A549 (cell line): ENCODE results near the gene PPP1R7. TPM values are rescaled to one million over a fixed set of nuclear protein-coding genes. Genes with fewer than 3 reads are reported as not detected.

Experiments used
- ATAC-seq, 2 experiments: fragments of 200-7000 bp in 1 of 2; fragments of >200 bp in 1 of 2; cut with Nextera tagmentation in 1 of 2; cut with Tn5 transposase in 1 of 2; 3 replicates each; pipeline versions ENCODE4 v1.8.0 to v1.9.1; 2018 to 2020; ENCODE audit warnings: mild to moderate bottlenecking in 1 of 2, moderate library complexity in 1 of 2
- CTCF ChIA-PET: fragments of 300-600 bp; sonication (Branson Sonifier 250); formaldehyde crosslinking; extraction: SDS; loops from one replicate; lab custom pipeline; 2021; ENCODE audit warnings: antibody characterized with exemption, inconsistent platforms; lab: Yijun Ruan, JAX
- POLR2A ChIA-PET: fragments of 350-600 bp; formaldehyde crosslinking; extraction: SDS; loops from one replicate; lab custom pipeline; 2021; ENCODE audit warnings: antibody characterized with exemption, inconsistent platforms; lab: Yijun Ruan, JAX
- DNase-seq, 2 experiments: peaks; one replicate each; pipeline versions ENCODE4 v3.0.0 to v3.0.0-alpha.2; 2011 to 2016; ENCODE audit warnings: low read depth in 1 of 2, low spot score in 1 of 2
- FAIRE-seq: peaks from 2 replicates; lab custom pipeline; 2011; peaks lifted over from hg19 to GRCh38; lab: Jason Lieb, UNC
- H3K27ac ChIP-seq, 2 experiments: fragments of >200 bp; sonication (Bioruptor Twin); formaldehyde crosslinking; 3 replicates each; pipeline ENCODE4 v1.5.1; 2016 to 2017
- H3K4me1 ChIP-seq: fragments of >200 bp; sonication (Bioruptor Twin); formaldehyde crosslinking; 3 replicates; pipeline ENCODE4 v1.6.1; 2016
- H3K4me2 ChIP-seq: fragments of >200 bp; sonication (Bioruptor Twin); formaldehyde crosslinking; 3 replicates; pipeline ENCODE4 v1.6.1; 2016
- H3K4me3 ChIP-seq: fragments of >200 bp; sonication (Bioruptor Twin); formaldehyde crosslinking; 3 replicates; pipeline ENCODE4 v1.5.1; 2016
- H3K9me3 ChIP-seq: fragments of >200 bp; sonication (Bioruptor Twin); formaldehyde crosslinking; 3 replicates; pipeline ENCODE4 v1.6.1; 2016
- EHF ChIP-seq: fragments of 250-450 bp; sonication (Bioruptor Pico); IDR thresholded peaks from 2 replicates; pipeline ENCODE4 v1.5.0; 2020; ENCODE audit warnings: mild to moderate bottlenecking
- EHMT2 ChIP-seq: fragments of 200-600 bp; sonication (generic); IDR thresholded peaks from 2 replicates; pipeline ENCODE4 v1.6.1; 2016; ENCODE audit warnings: antibody characterized with exemption, low read depth, mild to moderate bottlenecking, moderate library complexity
- ELK1 ChIP-seq: fragments of 150-350 bp; IDR thresholded peaks from 2 replicates; pipeline ENCODE4 v1.6.1; 2014; ENCODE audit warnings: low read depth, mild to moderate bottlenecking, low read length
- ESRRA ChIP-seq: fragments of 150-350 bp; IDR thresholded peaks from 2 replicates; pipeline ENCODE4 v1.6.1; 2014; ENCODE audit warnings: mild to moderate bottlenecking, low read length, borderline replicate concordance
- FOXS1 ChIP-seq: fragments of 250-450 bp; sonication (Bioruptor Pico); IDR thresholded peaks from 2 replicates; pipeline ENCODE4 v1.5.0; 2020; ENCODE audit warnings: mild to moderate bottlenecking, moderate library complexity
- HOXA7 ChIP-seq: fragments of 250-450 bp; sonication (Bioruptor Pico); IDR thresholded peaks from 2 replicates; pipeline ENCODE4 v1.5.0; 2020; ENCODE audit warnings: mild to moderate bottlenecking, moderate library complexity
- HOXB13 ChIP-seq: fragments of 250-450 bp; sonication (Bioruptor Pico); IDR thresholded peaks from 2 replicates; pipeline ENCODE4 v1.5.0; 2020; ENCODE audit warnings: low read depth, mild to moderate bottlenecking, moderate library complexity
- JUN ChIP-seq, 2 experiments: fragments of >200 bp; sonication (Bioruptor Twin); formaldehyde crosslinking; IDR thresholded peaks; 2 replicates in 1 of 2; 3 replicates in 1 of 2; pipeline ENCODE4 v1.6.1; 2016 to 2017
- KDM1A ChIP-seq: fragments of 200-600 bp; sonication (generic); IDR thresholded peaks from 2 replicates; pipeline ENCODE4 v1.6.1; 2016; ENCODE audit warnings: low read depth, mild to moderate bottlenecking
- KDM5A ChIP-seq: fragments of 200-600 bp; sonication (generic); IDR thresholded peaks from 2 replicates; pipeline ENCODE4 v1.6.1; 2016; ENCODE audit warnings: antibody characterized with exemption, mild to moderate bottlenecking
- RAD21 ChIP-seq, 2 experiments: fragments of >200 bp in 1 of 2; sonication (Bioruptor Twin) in 1 of 2; formaldehyde crosslinking in 1 of 2; IDR thresholded peaks in 1 of 2; conservative IDR thresholded peaks in 1 of 2; 2 replicates in 1 of 2; 3 replicates in 1 of 2; pipeline ENCODE4 v1.6.1; 2012 to 2018; ENCODE audit warnings: inconsistent platforms in 1 of 2
- RCOR1 ChIP-seq: fragments of 150-350 bp; IDR thresholded peaks from 2 replicates; pipeline ENCODE4 v1.6.1; 2014; ENCODE audit warnings: antibody characterized with exemption, low read length, low read depth
- SMC3 ChIP-seq: fragments of >200 bp; sonication (Bioruptor Twin); formaldehyde crosslinking; IDR thresholded peaks from 3 replicates; pipeline ENCODE4 v1.6.1; 2018; ENCODE audit warnings: inconsistent platforms
- USF2 ChIP-seq: fragments of 450-650 bp; IDR thresholded peaks from 2 replicates; pipeline ENCODE4 v1.6.1; 2014; ENCODE audit warnings: antibody characterized with exemption
- ZC3H11A ChIP-seq: fragments of 450-650 bp; IDR thresholded peaks from 2 replicates; pipeline ENCODE4 v1.6.1; 2014; ENCODE audit warnings: antibody characterized with exemption, mild to moderate bottlenecking
- WGBS: methylation state at CpG from one replicate; pipeline ENCODE4 v1.1.6; 2017; ENCODE audit errors: missing lambda C conversion rate; 5-methylcytosine and 5-hydroxymethylcytosine counted together
- polyA plus RNA-seq, 4 experiments: library from polyadenylated mRNA; depleted of rRNA in 3 of 4; stranded (reverse); fragments of >200 nt; fragmentation: RNase III in 1 of 4; extraction: RNeasy Plus Mini Kit Qiagen cat#74134 plus additional on column Dnase treatment in 1 of 4; gene quantifications; 2 replicates in 3 of 4; 3 replicates in 1 of 4; pipeline ENCODE4 v1.2.3, GENCODE V29; 2011 to 2017
- TF ChIP-seq, protein P1 (sequence below): IDR thresholded peaks from 2 replicates; pipeline ENCODE4 v1.6.1; 2012
- TF ChIP-seq, protein P2 (sequence below): fragments of 200-600 bp; sonication (generic); IDR thresholded peaks from 2 replicates; pipeline ENCODE4 v1.6.1; 2016; ENCODE audit warnings: antibody characterized with exemption, mild to moderate bottlenecking, moderate library complexity

Gene PPP1R7
- polyA plus RNA-seq, 2 of the 4 experiments (the other 2 are of a cell fraction), result 76.4 to 124 TPM

- CTCF ChIA-PET, result interaction anchor here (0.6 kb wide), 1 partner anchor 275 kb away, joined by 3 read pairs; no protein-coding TSS in a partner anchor
- POLR2A ChIA-PET, result no interaction called here
- DNase-seq (no peak), FAIRE-seq (no peak), ATAC-seq (no peak)
- WGBS, result 95% methylated on average over 13 of the region's 13 CpGs
- Histone ChIP-seq H3K4me3 (no peak overlapping the region), H3K4me2 (no peak overlapping the region), H3K9me3 (no peaks in the 10 kb centered on the region), H3K27ac (no peak overlapping the region), H3K4me1 (no peaks in the 10 kb centered on the region)
- TF ChIP-seq JUN (IDR thresholded peaks at IDR 0.05) (no peak), EHF (CRISPR knock-in tag) (no peak)
Measured at GRCh38 chr2:241125626-241126025, 24.6 kb upstream of the PPP1R7 start.

DNA sequence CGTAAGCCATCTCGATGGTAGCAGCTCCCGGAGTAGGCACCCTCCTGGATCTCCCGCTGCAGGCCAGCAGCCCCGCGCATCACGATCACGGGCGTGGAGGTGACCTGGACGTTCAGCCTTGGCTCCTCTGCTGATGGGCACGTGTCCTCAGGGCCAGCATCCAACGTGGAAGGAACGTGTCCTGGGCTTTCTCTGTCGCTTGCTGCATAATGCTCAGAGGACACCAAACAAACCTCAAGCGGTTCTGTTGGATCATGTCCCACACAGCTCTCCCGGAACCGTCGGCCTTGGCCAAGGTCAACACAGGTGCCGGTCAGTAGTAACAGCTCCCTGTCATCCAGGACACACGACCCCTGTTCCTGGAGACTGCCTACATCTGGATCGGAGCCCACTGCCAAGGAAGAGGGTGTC is 24.1 kb upstream of the PPP1R7 start:
- no peaks in the 10 kb centered on the region for H3K9me3 ChIP-seq
- FAIRE-seq (no peak), ATAC-seq (no peak), DNase-seq (no peak)
- no peak overlapping the region for H3K27ac ChIP-seq
- H3K4me1 ChIP-seq, result no peaks in the 10 kb centered on the region
- H3K4me3 ChIP-seq, result no peak overlapping the region
- POLR2A ChIA-PET, result no interaction called here
- 94% methylated on average over 20 of the region's 21 CpGs for WGBS
- TF ChIP-seq HOXA7 (CRISPR knock-in tag) (no peak), RCOR1 (no peak), RAD21 (conservative IDR thresholded peaks at IDR 0.05 in 1 of 2, IDR thresholded peaks at IDR 0.05 in 1 of 2) (no peak), ESRRA (no peak), HOXB13 (CRISPR knock-in tag) (no peak), USF2 (no peak), ELK1 (no peak), EHMT2 (no peak), SMC3 (no peak), ZC3H11A (no peak), FOXS1 (CRISPR knock-in tag) (no peak)
- CTCF ChIA-PET, result interaction anchor here (0.7 kb wide), 1 partner anchor 42 kb away, joined by 3 read pairs; no protein-coding TSS in a partner anchor
- H3K4me2 ChIP-seq, result no peak overlapping the region

DNA sequence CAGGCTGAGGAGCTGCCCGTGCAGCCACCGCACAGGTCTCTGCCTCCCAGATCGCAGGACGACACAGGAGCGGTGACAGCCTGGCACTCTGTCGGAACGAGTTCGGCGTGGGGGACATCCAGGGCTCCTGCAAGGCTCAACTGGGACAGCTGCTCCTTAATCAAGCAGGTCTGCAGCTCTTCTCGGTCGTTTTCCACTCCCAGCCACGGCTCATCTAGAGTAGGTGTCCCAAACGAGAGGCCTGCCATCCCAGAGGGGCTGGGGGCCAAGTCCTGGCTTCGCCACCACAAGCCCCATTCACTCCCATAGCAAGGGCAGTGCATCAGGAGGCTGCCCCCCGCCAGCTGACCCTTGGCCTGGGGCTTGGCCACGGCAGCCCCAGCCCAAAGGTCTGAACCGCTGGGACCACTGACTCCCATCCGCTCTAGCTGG is 23.5 kb upstream of the PPP1R7 start:
- WGBS, result 96% methylated on average over 13 of the region's 18 CpGs
- Histone ChIP-seq H3K27ac (no peak overlapping the region), H3K4me3 (no peak overlapping the region), H3K9me3 (no peaks in the 10 kb centered on the region), H3K4me2 (no peak overlapping the region), H3K4me1 (no peaks in the 10 kb centered on the region)
- no peak for FAIRE-seq
- ATAC-seq, result no peak
- no peak for DNase-seq
- CTCF ChIA-PET, result no interaction called here
- POLR2A ChIA-PET, result no interaction called here
- TF ChIP-seq, protein P1, sequence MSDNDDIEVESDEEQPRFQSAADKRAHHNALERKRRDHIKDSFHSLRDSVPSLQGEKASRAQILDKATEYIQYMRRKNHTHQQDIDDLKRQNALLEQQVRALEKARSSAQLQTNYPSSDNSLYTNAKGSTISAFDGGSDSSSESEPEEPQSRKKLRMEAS, result no peak
- TF ChIP-seq, protein P2, sequence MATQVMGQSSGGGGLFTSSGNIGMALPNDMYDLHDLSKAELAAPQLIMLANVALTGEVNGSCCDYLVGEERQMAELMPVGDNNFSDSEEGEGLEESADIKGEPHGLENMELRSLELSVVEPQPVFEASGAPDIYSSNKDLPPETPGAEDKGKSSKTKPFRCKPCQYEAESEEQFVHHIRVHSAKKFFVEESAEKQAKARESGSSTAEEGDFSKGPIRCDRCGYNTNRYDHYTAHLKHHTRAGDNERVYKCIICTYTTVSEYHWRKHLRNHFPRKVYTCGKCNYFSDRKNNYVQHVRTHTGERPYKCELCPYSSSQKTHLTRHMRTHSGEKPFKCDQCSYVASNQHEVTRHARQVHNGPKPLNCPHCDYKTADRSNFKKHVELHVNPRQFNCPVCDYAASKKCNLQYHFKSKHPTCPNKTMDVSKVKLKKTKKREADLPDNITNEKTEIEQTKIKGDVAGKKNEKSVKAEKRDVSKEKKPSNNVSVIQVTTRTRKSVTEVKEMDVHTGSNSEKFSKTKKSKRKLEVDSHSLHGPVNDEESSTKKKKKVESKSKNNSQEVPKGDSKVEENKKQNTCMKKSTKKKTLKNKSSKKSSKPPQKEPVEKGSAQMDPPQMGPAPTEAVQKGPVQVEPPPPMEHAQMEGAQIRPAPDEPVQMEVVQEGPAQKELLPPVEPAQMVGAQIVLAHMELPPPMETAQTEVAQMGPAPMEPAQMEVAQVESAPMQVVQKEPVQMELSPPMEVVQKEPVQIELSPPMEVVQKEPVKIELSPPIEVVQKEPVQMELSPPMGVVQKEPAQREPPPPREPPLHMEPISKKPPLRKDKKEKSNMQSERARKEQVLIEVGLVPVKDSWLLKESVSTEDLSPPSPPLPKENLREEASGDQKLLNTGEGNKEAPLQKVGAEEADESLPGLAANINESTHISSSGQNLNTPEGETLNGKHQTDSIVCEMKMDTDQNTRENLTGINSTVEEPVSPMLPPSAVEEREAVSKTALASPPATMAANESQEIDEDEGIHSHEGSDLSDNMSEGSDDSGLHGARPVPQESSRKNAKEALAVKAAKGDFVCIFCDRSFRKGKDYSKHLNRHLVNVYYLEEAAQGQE, result no peak
- TF ChIP-seq SMC3 (no peak), KDM5A (no peak), KDM1A (no peak)
